DOHH2 (cell line): ENCODE results near the gene TMC4.

Experiments
- CTCF ChIP-seq: fragments of 200-600 bp; sonication (generic); IDR thresholded peaks from one replicate; pipeline ENCODE4 v1.5.1; 2014; ENCODE audit warnings: antibody characterized with exemption, mild to moderate bottlenecking, low read depth, low read length; ENCODE audit not compliant: poor library complexity, severe bottlenecking
- EZH2phosphoT487 ChIP-seq: fragments of 200-600 bp; sonication (generic); IDR thresholded peaks from 2 replicates; pipeline ENCODE4 v1.6.1; 2017; ENCODE audit warnings: borderline replicate concordance, mild to moderate bottlenecking, antibody characterized with exemption, low read length, moderate library complexity, mixed read lengths

GRCh38 chr19:54136864-54137698, 35.9 kb downstream of the TMC4 start:
- TF ChIP-seq CTCF (no peak), EZH2phosphoT487 (no peak)
